Islet precursor cell (in vitro differentiated cells): ENCODE results near the gene PBX2.

Experiments used
- DNase-seq: peaks from one replicate; pipeline ENCODE4 v3.0.0-alpha.2; 2018

Gene PBX2

GRCh38 chr6:32168807-32169591, 21.0 kb downstream of the PBX2 start:
- DNase-seq = no peak

GRCh38 chr6:32168350-32168749, 21.7 kb downstream of the PBX2 start:
- no peak for DNase-seq

GRCh38 chr6:32167761-32168262, 22.2 kb downstream of the PBX2 start:
- no peak for DNase-seq

- peak; percentile 70 for DNase-seq
Measured at GRCh38 chr6:32167154-32167760, 22.7 kb downstream of the PBX2 start.

- peak; percentile 79 for DNase-seq
Measured at GRCh38 chr6:32166411-32167061, 23.5 kb downstream of the PBX2 start.

GRCh38 chr6:32164295-32164694, 25.7 kb downstream of the PBX2 start, which contains the start of gene EGFL8:
EGFL8 (plus strand) TSS chr6:32164595; CDS start chr6:32166166, 1,571 bp downstream.
- no peak for DNase-seq

- no peak for DNase-seq
Measured at GRCh38 chr6:32163559-32164258, 26.3 kb downstream of the PBX2 start.

- no peak for DNase-seq
Measured at GRCh38 chr6:32158052-32158451, 31.9 kb downstream of the PBX2 start.

- no peak for DNase-seq
Measured at GRCh38 chr6:32156891-32157290, 33.1 kb downstream of the PBX2 start.

GRCh38 chr6:32154514-32155161, 35.4 kb downstream of the PBX2 start:
- DNase-seq = peak; percentile 86

- peak; percentile 94 for DNase-seq
Measured at GRCh38 chr6:32153564-32154513, 36.2 kb downstream of the PBX2 start, which contains the start of gene PPT2. PPT2 (plus strand) TSS chr6:32154141; CDS start chr6:32154595, 454 bp downstream.

- DNase-seq = peak; percentile 93
Measured at GRCh38 chr6:32152769-32153563, 37.0 kb downstream of the PBX2 start.

GRCh38 chr6:32151863-32152768, 37.9 kb downstream of the PBX2 start, which contains the start of gene PRRT1:
PRRT1 (minus strand) TSS chr6:32151939; CDS start chr6:32151827, 112 bp downstream.
- DNase-seq = no peak

- no peak for DNase-seq
Measured at GRCh38 chr6:32151181-32151862, 38.7 kb downstream of the PBX2 start.

- peak; percentile 55 for DNase-seq
Measured at GRCh38 chr6:32149932-32150870, 39.8 kb downstream of the PBX2 start.

GRCh38 chr6:32149092-32149755, 40.8 kb downstream of the PBX2 start:
- DNase-seq = no peak
